Body of pancreas (tissue), 4 donors: ENCODE data around the gene CD40. TPM values are rescaled to one million over a fixed set of nuclear protein-coding genes. Genes with fewer than 3 reads are reported as not detected.

ENCODE experiments used
- ATAC-seq: fragments of 150-250 bp; one replicate; pipeline ENCODE4 v1.9.1; 2016
- DNase-seq, 4 donors: peaks; one replicate each; pipeline ENCODE4 v3.0.0-alpha.2; 2019
- H3K27ac ChIP-seq, 4 donors: fragments of 200-600 bp; sonication (generic); 1 replicate in 3 of 4; 2 replicates in 1 of 4; pipeline versions ENCODE4 v1.5.1 to v1.6.1; 2016 to 2019; ENCODE audit warnings: mild to moderate bottlenecking in 1 of 4, mixed read lengths in 1 of 4, moderate library complexity in 1 of 4
- H3K27me3 ChIP-seq, 2 donors: fragments of 200-600 bp; sonication (generic); one replicate each; pipeline ENCODE4 v1.6.0; 2016; ENCODE audit warnings: mild to moderate bottlenecking in 1 of 2
- H3K36me3 ChIP-seq, 2 donors: fragments of 200-600 bp; sonication (generic); replicated peaks in 1 of 2; 2 replicates each; pipeline ENCODE4 v1.5.1; 2016; ENCODE audit warnings: low read depth in 2 of 2; ENCODE audit not compliant: insufficient read depth in 1 of 2
- H3K4me1 ChIP-seq: fragments of 200-600 bp; sonication (generic); one replicate; pipeline ENCODE4 v1.6.0; 2016
- H3K4me3 ChIP-seq, 2 donors: fragments of 200-600 bp; sonication (generic); 1 replicate in 1 of 2; 2 replicates in 1 of 2; pipeline ENCODE4 v1.5.1; 2016 to 2019
- H3K9me3 ChIP-seq, 3 donors: fragments of 200-600 bp; sonication (generic); 1 replicate in 2 of 3; 2 replicates in 1 of 3; pipeline ENCODE4 v1.5.1; 2016
- CTCF ChIP-seq, 7 experiments: fragments of 450-650 bp in 4 of 7; fragments of 200-600 bp in 3 of 7; sonication (generic) in 3 of 7; IDR thresholded peaks; one replicate each; pipeline ENCODE4 v1.5.1; 2016 to 2019; ENCODE audit warnings: antibody characterized with exemption in 7 of 7
- POLR2A ChIP-seq, 3 donors: fragments of 450-650 bp; IDR thresholded peaks; one replicate each; pipeline ENCODE4 v1.6.1; 2016; ENCODE audit warnings: antibody characterized with exemption in 3 of 3, mild to moderate bottlenecking in 2 of 3
- WGBS, 2 donors: methylation state at CpG; one replicate each; pipeline ENCODE4 v1.1.5; 2017; 5-methylcytosine and 5-hydroxymethylcytosine counted together
- intact Hi-C: fragments of 100-400 bp; cut with DNase I; formaldehyde crosslinking; loops from one replicate; pipeline ENCODE4 v1.15.1; 2023
- total RNA-seq, 2 donors: library from RNA; depleted of rRNA; stranded (reverse); fragments of >200 nt; gene quantifications; one replicate each; pipeline ENCODE4 v1.1.0, GENCODE V29; 2016

CD40 gene
- total RNA-seq, 2 donors from 2014 or later, result 8.9 to 14.5 TPM

- no peak for ATAC-seq
- no peak for DNase-seq
- intact Hi-C loops, result loop anchor here (10.0 kb wide), 1 partner anchor 157 kb away; no protein-coding TSS in a partner anchor
- TF ChIP-seq CTCF (IDR thresholded peaks at IDR 0.05) (no peak), POLR2A (IDR thresholded peaks at IDR 0.05) (no peak)
- no peaks in the 10 kb centered on the region for H3K9me3 ChIP-seq
- 40 to 46% methylated on average over 5 of the region's 5 CpGs for WGBS, 2 donors
- peaks cover 0 to 12% of the 10 kb centered on the region in 2 donors for H3K27me3 ChIP-seq
- H3K36me3 ChIP-seq, result no peaks in the 10 kb centered on the region
- H3K27ac ChIP-seq, result no peak overlapping the region
- no peak overlapping the region for H3K4me3 ChIP-seq
- peaks cover 3% of the 10 kb centered on the region for H3K4me1 ChIP-seq
These were observed 53.8 kb downstream of the CD40 start for GRCh38 chr20:46171909-46172308.

GRCh38 chr20:46172455-46172854 is 54.3 kb downstream of the CD40 start:
- H3K27me3 ChIP-seq, result peaks cover 0 to 12% of the 10 kb centered on the region in 2 donors
- no peak overlapping the region for H3K4me3 ChIP-seq
- intact Hi-C loops, result loop anchor here (10.0 kb wide), 1 partner anchor 158 kb away; no protein-coding TSS in a partner anchor
- no peak for TF ChIP-seq CTCF (IDR thresholded peaks at IDR 0.05)
- no peak for TF ChIP-seq POLR2A (IDR thresholded peaks at IDR 0.05)
- no peaks in the 10 kb centered on the region for H3K36me3 ChIP-seq
- H3K4me1 ChIP-seq, result peaks cover 3% of the 10 kb centered on the region
- 51 to 56% methylated on average over 6 of the region's 6 CpGs for WGBS, 2 donors
- no peak for ATAC-seq
- H3K9me3 ChIP-seq, result no peaks in the 10 kb centered on the region
- H3K27ac ChIP-seq, result no peak overlapping the region
- no peak for DNase-seq

- Histone ChIP-seq H3K4me1 (peaks cover 3% of the 10 kb centered on the region), H3K27ac (no peak overlapping the region), H3K9me3 (no peaks in the 10 kb centered on the region), H3K4me3 (no peak overlapping the region), H3K36me3 (no peaks in the 10 kb centered on the region), H3K27me3 (peaks cover 0 to 12% of the 10 kb centered on the region in 2 donors)
- ATAC-seq (no peak), DNase-seq (no peak)
- TF ChIP-seq CTCF (IDR thresholded peaks at IDR 0.05) (no peak), POLR2A (IDR thresholded peaks at IDR 0.05) (no peak)
- 45 to 55% methylated on average over 3 of the region's 3 CpGs for WGBS, 2 donors
- intact Hi-C loops, result loop anchor here (10.0 kb wide), 1 partner anchor 158 kb away; no protein-coding TSS in a partner anchor
These were observed 54.9 kb downstream of the CD40 start for GRCh38 chr20:46172961-46173536.

GRCh38 chr20:46173652-46174468 is 55.7 kb downstream of the CD40 start:
- peaks cover 7% of the 10 kb centered on the region for H3K4me1 ChIP-seq
- intact Hi-C loops, result loop anchor here (10.0 kb wide), 1 partner anchor 159 kb away; no protein-coding TSS in a partner anchor
- no peak overlapping the region for H3K27ac ChIP-seq
- H3K36me3 ChIP-seq, result no peaks in the 10 kb centered on the region
- H3K4me3 ChIP-seq, result no peak overlapping the region
- WGBS, 2 donors, result 19 to 25% methylated on average over 15 to 24 of the region's 25 CpGs
- TF ChIP-seq POLR2A (IDR thresholded peaks at IDR 0.05), result no peak
- no peak for TF ChIP-seq CTCF (IDR thresholded peaks at IDR 0.05)
- no peak for DNase-seq
- peaks cover 0 to 12% of the 10 kb centered on the region in 2 donors for H3K27me3 ChIP-seq
- ATAC-seq, result no peak
- H3K9me3 ChIP-seq, result no peaks in the 10 kb centered on the region
